NCI-H1092 treated with DMSO at 0.1 percent for 48 hours (cell line): Measurements from ENCODE around the gene MTMR1.

ENCODE experiments used
- DNase-seq: peaks from one replicate; lab custom pipeline; 2025; lab: John Stamatoyannopoulos, UW

MTMR1 gene

GRCh38 chrX:150790021-150790420 lies 96.8 kb downstream of the MTMR1 start:
- DNase-seq = no peak

GRCh38 chrX:150792949-150793527 lies 99.8 kb downstream of the MTMR1 start:
- DNase-seq = no peak

- no peak for DNase-seq
These were observed 112.5 kb downstream of the MTMR1 start for GRCh38 chrX:150805736-150806135.

- DNase-seq = no peak
These were observed 113.6 kb downstream of the MTMR1 start for GRCh38 chrX:150806827-150807226.

GRCh38 chrX:150813922-150814321 lies 120.7 kb downstream of the MTMR1 start:
- no peak for DNase-seq
